ENCODE results near the gene NPNT.

NPNT gene

DNA sequence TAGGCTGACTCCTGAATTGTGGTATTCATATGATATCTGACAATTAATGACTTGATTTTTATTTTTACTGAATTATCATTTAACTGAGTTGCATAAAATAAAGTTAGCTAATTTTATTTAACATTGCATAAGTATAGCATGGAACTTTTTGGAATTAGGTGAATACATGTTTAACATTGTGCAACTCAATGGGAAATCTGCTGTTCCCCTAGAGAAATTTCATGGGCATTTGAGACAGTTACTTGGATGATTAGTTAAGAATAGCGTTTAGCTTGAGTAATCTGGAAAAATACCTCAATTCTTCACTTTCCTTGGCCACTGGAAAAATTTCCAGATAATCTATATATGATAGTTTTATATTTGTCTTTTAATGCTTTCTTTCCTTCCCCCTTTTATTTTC is 42.5 kb downstream of the NPNT start:
- peak overlapping the region; percentile 84 for H3K27ac ChIP-seq (ENCODE audit: low read depth, low read length, poor library complexity, severe bottlenecking)
- no peaks in the 10 kb centered on the region for H3K79me2 ChIP-seq (ENCODE audit: insufficient read depth, low read length)
- no peaks in the 10 kb centered on the region for H4K20me1 ChIP-seq (ENCODE audit: insufficient read depth, low read length)
- no peak for TF ChIP-seq EZH2 (IDR thresholded peaks at IDR 0.05; ENCODE audit: borderline replicate concordance, low read length)
- TF ChIP-seq, protein P1, sequence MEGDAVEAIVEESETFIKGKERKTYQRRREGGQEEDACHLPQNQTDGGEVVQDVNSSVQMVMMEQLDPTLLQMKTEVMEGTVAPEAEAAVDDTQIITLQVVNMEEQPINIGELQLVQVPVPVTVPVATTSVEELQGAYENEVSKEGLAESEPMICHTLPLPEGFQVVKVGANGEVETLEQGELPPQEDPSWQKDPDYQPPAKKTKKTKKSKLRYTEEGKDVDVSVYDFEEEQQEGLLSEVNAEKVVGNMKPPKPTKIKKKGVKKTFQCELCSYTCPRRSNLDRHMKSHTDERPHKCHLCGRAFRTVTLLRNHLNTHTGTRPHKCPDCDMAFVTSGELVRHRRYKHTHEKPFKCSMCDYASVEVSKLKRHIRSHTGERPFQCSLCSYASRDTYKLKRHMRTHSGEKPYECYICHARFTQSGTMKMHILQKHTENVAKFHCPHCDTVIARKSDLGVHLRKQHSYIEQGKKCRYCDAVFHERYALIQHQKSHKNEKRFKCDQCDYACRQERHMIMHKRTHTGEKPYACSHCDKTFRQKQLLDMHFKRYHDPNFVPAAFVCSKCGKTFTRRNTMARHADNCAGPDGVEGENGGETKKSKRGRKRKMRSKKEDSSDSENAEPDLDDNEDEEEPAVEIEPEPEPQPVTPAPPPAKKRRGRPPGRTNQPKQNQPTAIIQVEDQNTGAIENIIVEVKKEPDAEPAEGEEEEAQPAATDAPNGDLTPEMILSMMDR (IDR thresholded peaks at IDR 0.05; ENCODE audit: low read length): no peak
- H3K36me3 ChIP-seq (ENCODE audit: insufficient read depth, low read length): no peaks in the 10 kb centered on the region
- no peaks in the 10 kb centered on the region for H3K9me2 ChIP-seq (ENCODE audit: low read depth, low read length)
- H3K4me1 ChIP-seq (ENCODE audit: insufficient read depth, low read length, severe bottlenecking): peaks cover 38% of the 10 kb centered on the region
- no peak overlapping the region; the same call in 1 of the 2 replicates for H2AFZ ChIP-seq (ENCODE audit: low read length)
- no peaks in the 10 kb centered on the region for H3F3A ChIP-seq (ENCODE audit: insufficient read depth, low read length)
- peak overlapping the region; percentile 9; the same call in 1 of the 2 replicates for H3K9ac ChIP-seq (ENCODE audit: low read length)
- no peaks in the 10 kb centered on the region for H3K9me3 ChIP-seq (ENCODE audit: low read length)
- no peak overlapping the region for H3K4me2 ChIP-seq (ENCODE audit: low read length)
- no peak overlapping the region for H3K4me3 ChIP-seq (ENCODE audit: low read depth, low read length, poor library complexity, severe bottlenecking)
- H3K27me3 ChIP-seq (ENCODE audit: insufficient read depth, low read length): no peaks in the 10 kb centered on the region

DNA sequence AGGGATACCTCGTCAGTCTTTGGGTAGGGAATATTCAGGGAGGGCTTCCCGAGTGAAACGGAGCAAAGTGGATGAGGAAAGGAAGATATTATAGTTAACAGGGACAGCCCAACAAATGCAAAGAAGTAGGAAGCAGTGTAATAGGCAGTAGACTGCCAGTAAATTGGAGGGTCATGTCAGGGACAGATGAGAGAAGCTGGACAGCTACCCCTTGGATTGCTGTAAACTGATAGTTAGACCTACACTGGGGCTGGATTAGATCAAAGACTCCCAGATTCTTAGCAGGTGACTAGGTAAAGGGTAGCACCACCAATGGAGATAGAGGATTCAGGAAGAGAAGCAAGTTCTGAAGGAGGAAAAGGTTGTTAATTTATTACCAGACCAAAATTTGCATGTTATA is 48.0 kb downstream of the NPNT start:
- Histone ChIP-seq H3K4me3 (ENCODE audit: low read depth, low read length, poor library complexity, severe bottlenecking) (no peak overlapping the region), H3K79me2 (ENCODE audit: insufficient read depth, low read length) (no peaks in the 10 kb centered on the region), H3F3A (ENCODE audit: insufficient read depth, low read length) (no peaks in the 10 kb centered on the region), H3K9me3 (ENCODE audit: low read length) (no peaks in the 10 kb centered on the region), H3K9me2 (ENCODE audit: low read depth, low read length) (no peaks in the 10 kb centered on the region), H3K36me3 (ENCODE audit: insufficient read depth, low read length) (no peaks in the 10 kb centered on the region), H3K27ac (ENCODE audit: low read depth, low read length, poor library complexity, severe bottlenecking) (no peak overlapping the region), H3K4me1 (ENCODE audit: insufficient read depth, low read length, severe bottlenecking) (peaks cover 5% of the 10 kb centered on the region), H3K27me3 (ENCODE audit: insufficient read depth, low read length) (no peaks in the 10 kb centered on the region), H3K4me2 (ENCODE audit: low read length) (no peak overlapping the region), H3K9ac (ENCODE audit: low read length) (no peak overlapping the region), H2AFZ (ENCODE audit: low read length) (no peak overlapping the region), H4K20me1 (ENCODE audit: insufficient read depth, low read length) (no peaks in the 10 kb centered on the region)
- TF ChIP-seq, protein P1 (IDR thresholded peaks at IDR 0.05; ENCODE audit: low read length): no peak
- TF ChIP-seq EZH2 (IDR thresholded peaks at IDR 0.05; ENCODE audit: borderline replicate concordance, low read length): no peak

DNA sequence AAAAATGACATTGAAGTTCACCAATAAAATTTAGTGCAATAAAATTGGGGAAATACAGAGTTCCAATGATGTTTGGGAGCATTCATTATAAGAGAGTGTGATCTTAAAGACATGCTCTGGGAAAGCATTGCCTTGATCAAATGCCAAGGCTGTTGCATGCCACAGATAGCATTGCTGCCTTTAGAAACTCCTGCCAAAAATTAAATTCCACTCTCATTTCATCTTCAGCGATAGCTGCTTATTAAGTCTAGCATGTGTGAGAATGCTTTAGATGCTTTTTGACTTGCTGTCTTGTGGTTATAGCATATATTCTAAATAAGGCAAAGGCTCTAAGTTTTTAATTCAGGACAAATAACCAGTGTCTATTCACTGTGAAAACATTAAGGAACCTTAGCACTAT is 49.3 kb downstream of the NPNT start:
- Histone ChIP-seq H3K9ac (ENCODE audit: low read length) (no peak overlapping the region), H3K4me1 (ENCODE audit: insufficient read depth, low read length, severe bottlenecking) (no peaks in the 10 kb centered on the region), H3K79me2 (ENCODE audit: insufficient read depth, low read length) (no peaks in the 10 kb centered on the region), H3K9me2 (ENCODE audit: low read depth, low read length) (no peaks in the 10 kb centered on the region), H2AFZ (ENCODE audit: low read length) (no peak overlapping the region), H3K27ac (ENCODE audit: low read depth, low read length, poor library complexity, severe bottlenecking) (no peak overlapping the region), H3K4me2 (ENCODE audit: low read length) (no peak overlapping the region), H3K27me3 (ENCODE audit: insufficient read depth, low read length) (no peaks in the 10 kb centered on the region), H3K4me3 (ENCODE audit: low read depth, low read length, poor library complexity, severe bottlenecking) (no peak overlapping the region), H3F3A (ENCODE audit: insufficient read depth, low read length) (no peaks in the 10 kb centered on the region), H4K20me1 (ENCODE audit: insufficient read depth, low read length) (no peaks in the 10 kb centered on the region), H3K36me3 (ENCODE audit: insufficient read depth, low read length) (no peaks in the 10 kb centered on the region), H3K9me3 (ENCODE audit: low read length) (no peaks in the 10 kb centered on the region)
- no peak for TF ChIP-seq EZH2 (IDR thresholded peaks at IDR 0.05; ENCODE audit: borderline replicate concordance, low read length)
- TF ChIP-seq, protein P1 (IDR thresholded peaks at IDR 0.05; ENCODE audit: low read length): no peak
